Ovary (tissue), 9 donors: ENCODE measurements around the gene WIF1. TPM values are rescaled to one million over a fixed set of nuclear protein-coding genes. Genes with fewer than 3 reads are reported as not detected.

Experiments
- DNase-seq, 5 donors: peaks; one replicate each; pipeline ENCODE4 v3.0.0-alpha.2; 2019 to 2020
- H3K27ac ChIP-seq, 2 donors: fragments of 200-600 bp; one replicate each; pipeline versions ENCODE4 v1.5.1 to v1.8.0; 2019 to 2022
- H3K27me3 ChIP-seq: fragments of 200-600 bp; one replicate; pipeline ENCODE4 v1.8.0; 2022
- H3K36me3 ChIP-seq: fragments of 200-600 bp; sonication (generic); one replicate; pipeline ENCODE4 v1.5.1; 2019
- H3K4me1 ChIP-seq: one replicate; pipeline ENCODE4 v1.8.1; 2013; ENCODE audit warnings: mild to moderate bottlenecking, moderate library complexity; ENCODE audit not compliant: insufficient read depth
- H3K4me3 ChIP-seq: fragments of 200-600 bp; sonication (generic); one replicate; pipeline ENCODE4 v1.5.1; 2017
- H3K9me3 ChIP-seq, 2 donors: fragments of 200-600 bp in 1 of 2; sonication (generic) in 1 of 2; one replicate each; pipeline versions ENCODE4 v1.5.1 to v1.8.1; 2013 to 2019; ENCODE audit warnings: mild to moderate bottlenecking in 1 of 2, moderate library complexity in 1 of 2
- EP300 ChIP-seq: sonication (generic); formaldehyde crosslinking; IDR thresholded peaks from one replicate; pipeline ENCODE4 v1.6.1; 2017; ENCODE audit warnings: antibody characterized with exemption
- POLR2A ChIP-seq: fragments of 450-650 bp; IDR thresholded peaks from one replicate; pipeline ENCODE4 v1.6.1; 2017; ENCODE audit warnings: antibody characterized with exemption, mild to moderate bottlenecking, moderate library complexity
- WGBS, 3 donors: extraction: QIAGEN DNeasy Blood & Tissue Kit in 1 of 3; methylation state at CpG; one replicate each; pipeline versions ENCODE4 v1.1.5 to v1.1.7; 2013 to 2017; 5-methylcytosine and 5-hydroxymethylcytosine counted together
- intact Hi-C, 4 donors: fragments of 100-400 bp; cut with DNase I; formaldehyde crosslinking; loops; one replicate each; pipeline versions ENCODE4 v1.11.0 to v1.15.1; 2022 to 2023
- polyA plus RNA-seq, 2 donors: library from polyadenylated mRNA; stranded (reverse); fragments of 200-250 nt in 1 of 2; fragments of 350-450 nt in 1 of 2; fragmentation: Illumina TruSeq in 1 of 2; extraction: RNeasy Lipid Tissue Mini Kit (QIAGEN cat#74804) in 1 of 2; gene quantifications; one replicate each; pipeline ENCODE4 v1.2.3, GENCODE V29; 2013 to 2014
- total RNA-seq, 7 donors: library from RNA; depleted of rRNA in 2 of 7; stranded (reverse); fragments of >200 nt in 2 of 7; fragmentation: NEBNext Ultra II Directional in 3 of 7; extraction: Animal tissue kit (Norgen Biotek cat#: 25700) in 3 of 7; gene quantifications; one replicate each; pipeline versions ENCODE4 v1.1.0 to v1.2.4, GENCODE V29; 2016 to 2023
- TF ChIP-seq, protein P1 (sequence below), 3 donors: fragments of 450-650 bp in 2 of 3; fragments of 200-600 bp in 1 of 3; IDR thresholded peaks; one replicate each; pipeline versions ENCODE4 v1.5.1 to v1.8.0; 2016 to 2022; ENCODE audit warnings: antibody characterized with exemption in 3 of 3, mild to moderate bottlenecking in 1 of 3
- donor health status: DM: no; HTN: no; CAD: no; lungs with moderate emphysema.
- donor health status: DM: no; HTN: no; CAD: no.
- donor health status: Bipolar disorder and iron deficiency.
- donor health status: DM: yes; HTN: yes; CAD: no.
- donor health status: DM: no; HTN: no; CAD: no.
- donor health status: DM: yes; HTN: yes; CAD: no.

WIF1 gene
- total and polyA plus RNA-seq, 9 donors = 0.11 to 6.7 (median 2.0) TPM; not detected in 4

DNA sequence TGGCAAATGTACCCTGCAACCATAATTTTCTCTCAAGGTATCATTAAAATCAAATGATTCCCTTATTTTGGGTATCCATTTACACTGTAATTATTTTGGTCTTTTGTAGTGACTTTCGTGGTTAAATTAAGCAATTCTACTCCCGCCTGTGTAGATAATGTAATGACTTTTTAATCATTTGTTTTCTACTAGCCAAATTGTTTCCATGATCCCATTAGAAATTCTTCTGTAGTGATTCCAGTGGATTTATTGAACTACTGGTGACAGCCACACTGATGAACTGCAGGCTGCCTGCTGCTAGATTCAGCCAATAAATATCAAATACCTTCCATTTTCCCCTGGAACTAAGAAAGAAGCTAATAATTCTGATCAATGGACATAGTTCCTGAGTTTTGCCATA is 96.0 kb downstream of the WIF1 start:
- WGBS, 3 donors = 1 to 14% (median 1%) methylated on average over 2 of the region's 2 CpGs
- TF ChIP-seq POLR2A (no peak), EP300 (no peak)
- TF ChIP-seq, protein P1, sequence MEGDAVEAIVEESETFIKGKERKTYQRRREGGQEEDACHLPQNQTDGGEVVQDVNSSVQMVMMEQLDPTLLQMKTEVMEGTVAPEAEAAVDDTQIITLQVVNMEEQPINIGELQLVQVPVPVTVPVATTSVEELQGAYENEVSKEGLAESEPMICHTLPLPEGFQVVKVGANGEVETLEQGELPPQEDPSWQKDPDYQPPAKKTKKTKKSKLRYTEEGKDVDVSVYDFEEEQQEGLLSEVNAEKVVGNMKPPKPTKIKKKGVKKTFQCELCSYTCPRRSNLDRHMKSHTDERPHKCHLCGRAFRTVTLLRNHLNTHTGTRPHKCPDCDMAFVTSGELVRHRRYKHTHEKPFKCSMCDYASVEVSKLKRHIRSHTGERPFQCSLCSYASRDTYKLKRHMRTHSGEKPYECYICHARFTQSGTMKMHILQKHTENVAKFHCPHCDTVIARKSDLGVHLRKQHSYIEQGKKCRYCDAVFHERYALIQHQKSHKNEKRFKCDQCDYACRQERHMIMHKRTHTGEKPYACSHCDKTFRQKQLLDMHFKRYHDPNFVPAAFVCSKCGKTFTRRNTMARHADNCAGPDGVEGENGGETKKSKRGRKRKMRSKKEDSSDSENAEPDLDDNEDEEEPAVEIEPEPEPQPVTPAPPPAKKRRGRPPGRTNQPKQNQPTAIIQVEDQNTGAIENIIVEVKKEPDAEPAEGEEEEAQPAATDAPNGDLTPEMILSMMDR (IDR thresholded peaks at IDR 0.05) = no peak

DNA sequence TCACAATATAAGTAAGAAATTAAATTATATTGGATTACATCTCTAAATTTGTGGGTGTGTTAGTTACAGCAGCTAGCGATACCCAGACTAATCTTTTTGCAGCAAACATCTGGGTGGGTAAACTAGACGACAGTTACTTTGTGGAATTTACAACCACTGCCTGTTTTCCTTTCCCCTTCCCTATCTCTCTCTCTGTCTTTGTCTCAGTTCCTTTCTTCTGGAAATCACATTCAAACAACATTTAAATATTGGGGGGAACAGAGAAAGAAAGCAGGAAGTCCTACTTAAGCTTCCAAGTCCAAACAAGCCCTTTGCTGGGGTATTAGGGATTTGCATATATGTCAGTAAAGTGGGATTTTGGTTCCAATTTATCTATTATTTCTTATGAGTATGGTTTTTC is 97.6 kb downstream of the WIF1 start:
- 20 to 50% (median 23%) methylated on average over 2 of the region's 2 CpGs for WGBS, 3 donors
- H3K27me3 ChIP-seq = no peaks in the 10 kb centered on the region
- no peak overlapping the region for H3K27ac ChIP-seq
- TF ChIP-seq, protein P1 (IDR thresholded peaks at IDR 0.05) = no peak
- no peak for TF ChIP-seq POLR2A
- no peak for TF ChIP-seq EP300
- intact Hi-C loops = no loop called here
- H3K36me3 ChIP-seq = no peaks in the 10 kb centered on the region
- no peak for DNase-seq
- no peaks in the 10 kb centered on the region for H3K4me1 ChIP-seq
- H3K9me3 ChIP-seq = no peaks in the 10 kb centered on the region
- H3K4me3 ChIP-seq = no peak overlapping the region

More for the DNA sequence above, 96.0 kb downstream of the WIF1 start:
- Histone ChIP-seq H3K27me3 (no peaks in the 10 kb centered on the region), H3K4me3 (no peak overlapping the region), H3K27ac (no peak overlapping the region), H3K36me3 (no peaks in the 10 kb centered on the region), H3K4me1 (no peaks in the 10 kb centered on the region), H3K9me3 (no peaks in the 10 kb centered on the region)
- DNase-seq = no peak
- intact Hi-C loops = no loop called here

DNA sequence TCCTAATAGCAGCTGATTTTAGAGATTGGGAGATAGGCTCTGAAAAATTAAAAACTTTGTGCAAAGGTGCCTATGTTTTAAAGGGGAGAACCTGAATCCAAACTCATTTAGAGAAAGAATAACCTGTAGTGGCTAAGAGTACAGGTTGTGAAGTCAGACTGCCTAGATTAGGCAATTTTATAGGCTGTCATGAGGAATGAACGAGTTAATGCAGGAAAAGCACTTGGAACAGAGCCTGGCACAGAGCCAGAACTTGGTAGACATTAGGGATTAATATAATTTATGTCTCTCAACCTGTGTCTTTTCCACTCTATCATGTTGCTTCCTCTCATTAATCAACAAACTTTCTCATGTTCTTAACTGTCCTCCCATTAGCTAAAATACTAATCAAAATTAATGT is 98.1 kb downstream of the WIF1 start:
- H3K27me3 ChIP-seq = no peaks in the 10 kb centered on the region
- H3K4me1 ChIP-seq = no peaks in the 10 kb centered on the region
- no peak for DNase-seq
- H3K36me3 ChIP-seq = no peaks in the 10 kb centered on the region
- 9 to 13% (median 9%) methylated on average over 1 of the region's 1 CpG for WGBS, 3 donors
- TF ChIP-seq POLR2A = no peak
- TF ChIP-seq, protein P1 (IDR thresholded peaks at IDR 0.05) = no peak
- TF ChIP-seq EP300 = no peak
- H3K9me3 ChIP-seq = no peaks in the 10 kb centered on the region
- no peak overlapping the region for H3K4me3 ChIP-seq
- no peak overlapping the region for H3K27ac ChIP-seq
- intact Hi-C loops = no loop called here

DNA sequence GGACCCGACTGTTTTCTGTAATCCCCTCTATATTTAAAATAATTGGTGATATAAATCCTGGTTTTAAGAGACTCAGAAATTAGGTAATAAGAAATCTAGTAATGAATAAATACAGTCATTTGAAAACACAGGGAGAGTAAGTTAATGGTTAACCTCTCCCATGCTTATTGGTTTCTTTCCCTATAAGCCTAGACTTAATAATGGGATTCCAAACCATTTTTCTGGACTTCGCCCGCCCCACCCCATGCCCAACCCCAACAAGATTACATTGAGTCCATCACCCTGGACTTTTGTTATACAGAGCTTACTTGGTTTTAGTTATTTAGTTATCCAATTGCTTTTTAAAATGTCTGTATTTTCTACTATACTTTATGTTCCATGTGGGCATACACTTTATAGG is 98.7 kb downstream of the WIF1 start:
- TF ChIP-seq EP300 = no peak
- no peak for TF ChIP-seq POLR2A
- TF ChIP-seq, protein P1 (IDR thresholded peaks at IDR 0.05) = no peak
- 72 to 79% (median 73%) methylated on average over 3 of the region's 3 CpGs for WGBS, 3 donors
- H3K9me3 ChIP-seq = no peaks in the 10 kb centered on the region
- H3K4me3 ChIP-seq = no peak overlapping the region
- no peak overlapping the region for H3K27ac ChIP-seq
- DNase-seq = no peak
- intact Hi-C loops = no loop called here
- H3K27me3 ChIP-seq = no peaks in the 10 kb centered on the region
- no peaks in the 10 kb centered on the region for H3K36me3 ChIP-seq
- H3K4me1 ChIP-seq = no peaks in the 10 kb centered on the region
